HG02973 (cell line): Measurements from ENCODE around the gene ALDH8A1.
A peak's percentile ranks its signal among the peaks of the same experiment; 100 is the strongest.
"Not testable (repeated sequence)": the region's sequence is repeated elsewhere in the genome, so short reads cannot be mapped to it uniquely, and the experiment has no call there.

Experiments used
- ATAC-seq: cut with Tn5 transposase; IDR thresholded peaks from one replicate; pipeline ENCODE4 v1.9.1; 2021; ENCODE audit warnings: moderate library complexity; ENCODE audit not compliant: unreplicated experiment

Gene ALDH8A1

GRCh38 chr6:134911547-134911946 is 38.4 kb downstream of the ALDH8A1 start:
- no peak for ATAC-seq

- no peak for ATAC-seq
Measured at GRCh38 chr6:134910593-134910935, 39.3 kb downstream of the ALDH8A1 start.

GRCh38 chr6:134909701-134910592 is 40.0 kb downstream of the ALDH8A1 start:
- no peak for ATAC-seq

- ATAC-seq = no peak
Measured at GRCh38 chr6:134908906-134909516, 40.9 kb downstream of the ALDH8A1 start.

- ATAC-seq = not testable (repeated sequence)
Measured at GRCh38 chr6:134904731-134905130, 45.2 kb downstream of the ALDH8A1 start.

- no peak for ATAC-seq
Measured at GRCh38 chr6:134903448-134903847, 46.5 kb downstream of the ALDH8A1 start.

GRCh38 chr6:134902936-134903335 is 47.0 kb downstream of the ALDH8A1 start:
- ATAC-seq = no peak

GRCh38 chr6:134902074-134902861 is 47.6 kb downstream of the ALDH8A1 start:
- no peak for ATAC-seq

- no peak for ATAC-seq
Measured at GRCh38 chr6:134898575-134898974, 51.3 kb downstream of the ALDH8A1 start.

GRCh38 chr6:134898166-134898565 is 51.7 kb downstream of the ALDH8A1 start:
- ATAC-seq = not testable (repeated sequence)

- no peak for ATAC-seq
Measured at GRCh38 chr6:134896910-134897309, 53.0 kb downstream of the ALDH8A1 start.

- no peak for ATAC-seq
Measured at GRCh38 chr6:134894800-134895199, 55.1 kb downstream of the ALDH8A1 start.

GRCh38 chr6:134892362-134892761 is 57.5 kb downstream of the ALDH8A1 start:
- ATAC-seq = no peak

GRCh38 chr6:134891633-134892032 is 58.3 kb downstream of the ALDH8A1 start:
- ATAC-seq = no peak

- ATAC-seq = no peak
Measured at GRCh38 chr6:134888316-134888715, 61.6 kb downstream of the ALDH8A1 start.

GRCh38 chr6:134884752-134885151 is 65.1 kb downstream of the ALDH8A1 start:
- ATAC-seq = no peak

GRCh38 chr6:134883314-134883713 is 66.6 kb downstream of the ALDH8A1 start:
- ATAC-seq = no peak

GRCh38 chr6:134882426-134883038 is 67.4 kb downstream of the ALDH8A1 start:
- ATAC-seq = peak; percentile 69

GRCh38 chr6:134880487-134881190 is 69.3 kb downstream of the ALDH8A1 start:
- ATAC-seq = no peak

GRCh38 chr6:134878136-134878535 is 71.8 kb downstream of the ALDH8A1 start:
- ATAC-seq = no peak

GRCh38 chr6:134875367-134875766 is 74.5 kb downstream of the ALDH8A1 start:
- no peak for ATAC-seq
